A673 (cell line): Measurements from ENCODE around the gene LIX1. TPM values are rescaled to one million over a fixed set of nuclear protein-coding genes. Genes with fewer than 3 reads are reported as not detected.

Experiments
- BruUV-seq: library from RNA; stranded (reverse); fragments of 400-500 nt; replicated peaks from 2 replicates; lab custom pipeline; 2021; lab: Mats Ljungman, UMichigan
- CTCF ChIA-PET: fragments of 300-600 bp; sonication (Branson Sonifier 250); formaldehyde crosslinking; loops from one replicate; lab custom pipeline; 2022; ENCODE audit warnings: antibody characterized with exemption; lab: Charles Lee
- POLR2A ChIA-PET: fragments of 300-600 bp; sonication (Branson Sonifier 250); formaldehyde crosslinking; loops from one replicate; lab custom pipeline; 2022; ENCODE audit warnings: antibody characterized with exemption; ENCODE audit not compliant: low non-redundant PET; lab: Charles Lee
- DNase-seq: peaks from one replicate; pipeline ENCODE4 v3.0.0-alpha.2; 2015; ENCODE audit warnings: low spot score
- H3K27ac ChIP-seq: fragments of 200-600 bp; sonication (generic); 2 replicates; pipeline ENCODE4 v1.5.1; 2016; ENCODE audit warnings: mixed run types, low read depth, mild to moderate bottlenecking, mixed read lengths, antibody characterized with exemption, low read length; ENCODE audit not compliant: poor library complexity, severe bottlenecking
- H3K27me3 ChIP-seq: fragments of 200-600 bp; sonication (generic); replicated peaks from 2 replicates; pipeline ENCODE4 v1.6.1; 2017; ENCODE audit warnings: mixed run types, low read depth, mild to moderate bottlenecking, mixed read lengths, antibody characterized with exemption, low read length; ENCODE audit not compliant: insufficient read depth, poor library complexity
- H3K36me3 ChIP-seq: fragments of 200-600 bp; sonication (generic); 2 replicates; pipeline ENCODE4 v1.6.1; 2016; ENCODE audit warnings: mixed run types, mild to moderate bottlenecking, mixed read lengths, antibody characterized with exemption, low read length; ENCODE audit not compliant: insufficient read depth, poor library complexity, severe bottlenecking
- H3K4me1 ChIP-seq: fragments of 200-600 bp; sonication (generic); 2 replicates; pipeline ENCODE4 v1.6.1; 2017; ENCODE audit warnings: mixed run types, mild to moderate bottlenecking, mixed read lengths, antibody characterized with exemption, low read length; ENCODE audit not compliant: insufficient read depth, poor library complexity, severe bottlenecking
- H3K4me3 ChIP-seq: fragments of 200-600 bp; sonication (generic); 2 replicates; pipeline ENCODE4 v1.5.1; 2016; ENCODE audit warnings: low read depth, mixed run types, mild to moderate bottlenecking, mixed read lengths, low read length; ENCODE audit not compliant: poor library complexity, severe bottlenecking
- H3K9me3 ChIP-seq: fragments of 200-600 bp; sonication (generic); 2 replicates; pipeline ENCODE4 v1.6.1; 2016; ENCODE audit warnings: mixed run types, low read depth, mild to moderate bottlenecking, mixed read lengths, antibody characterized with exemption, low read length; ENCODE audit not compliant: poor library complexity, severe bottlenecking
- CTCF ChIP-seq: fragments of 300-800, 200-600 bp; sonication (generic); conservative IDR thresholded peaks from 2 replicates; pipeline ENCODE4 v1.5.1; 2017; ENCODE audit warnings: low read depth, mild to moderate bottlenecking, antibody characterized with exemption, low read length, moderate library complexity, mixed read lengths
- EZH2 ChIP-seq: fragments of 200-600 bp; sonication (generic); IDR thresholded peaks from 2 replicates; pipeline ENCODE4 v1.6.1; 2017; ENCODE audit warnings: borderline replicate concordance, low read depth, mild to moderate bottlenecking, mixed read lengths, antibody characterized with exemption, low read length; ENCODE audit not compliant: poor library complexity, severe bottlenecking
- intact Hi-C: fragments of 100-400 bp; cut with micrococcal nuclease; formaldehyde crosslinking; loops from one replicate; pipeline ENCODE4 v1.10.0; 2022; ENCODE audit not compliant: unreplicated experiment
- total RNA-seq: library from RNA; stranded (reverse); gene quantifications from 2 replicates; pipeline ENCODE4 v1.2.3, GENCODE V29; 2021

Gene LIX1
- total RNA-seq, 1 experiment from 2014 or later, result not detected

GRCh38 chr5:97100476-97100875 lies 41.9 kb downstream of the LIX1 start:
- intact Hi-C loops, result no loop called here
- ChIA-PET CTCF (no interaction called here), POLR2A (no interaction called here)

GRCh38 chr5:97098922-97099321 lies 43.5 kb downstream of the LIX1 start:
- CTCF ChIA-PET, result no interaction called here
- TF ChIP-seq CTCF, result no peak
- TF ChIP-seq EZH2, result no peak
- Histone ChIP-seq H3K27me3 (no peaks in the 10 kb centered on the region), H3K9me3 (no peaks in the 10 kb centered on the region), H3K4me1 (peaks cover 7% of the 10 kb centered on the region), H3K36me3 (no peaks in the 10 kb centered on the region), H3K27ac (no peak overlapping the region), H3K4me3 (no peak overlapping the region)
- POLR2A ChIA-PET, result no interaction called here
- no peak for DNase-seq
- BruUV-seq, result no TSS peak
- intact Hi-C loops, result no loop called here

More at GRCh38 chr5:97100476-97100875, 41.9 kb downstream of the LIX1 start:
- peaks cover 7% of the 10 kb centered on the region for H3K4me1 ChIP-seq
- TF ChIP-seq EZH2 (no peak), CTCF (no peak)
- H3K27me3 ChIP-seq, result no peaks in the 10 kb centered on the region
- no TSS peak for BruUV-seq
- H3K36me3 ChIP-seq, result no peaks in the 10 kb centered on the region
- DNase-seq, result peak; percentile 6
- no peak overlapping the region for H3K4me3 ChIP-seq
- no peak overlapping the region for H3K27ac ChIP-seq
- H3K9me3 ChIP-seq, result no peaks in the 10 kb centered on the region

- no peak overlapping the region for H3K4me3 ChIP-seq
- DNase-seq, result no peak
- no TSS peak for BruUV-seq
- ChIA-PET CTCF (no interaction called here), POLR2A (no interaction called here)
- intact Hi-C loops, result no loop called here
- no peaks in the 10 kb centered on the region for H3K9me3 ChIP-seq
- no peaks in the 10 kb centered on the region for H3K36me3 ChIP-seq
- H3K27me3 ChIP-seq, result no peaks in the 10 kb centered on the region
- H3K4me1 ChIP-seq, result peaks cover 7% of the 10 kb centered on the region
- TF ChIP-seq EZH2, result no peak
- no peak for TF ChIP-seq CTCF
- no peak overlapping the region for H3K27ac ChIP-seq
Measured at GRCh38 chr5:97097326-97098230, 44.8 kb downstream of the LIX1 start.
